PFSK-1 (cell line): ENCODE data around the gene SLC13A3.

ENCODE experiments used
- REST ChIP-seq, 2 experiments: IDR thresholded peaks; 2 replicates each; pipeline versions ENCODE4 v1.6.1 to v1.8.0; 2011 to 2012; ENCODE audit warnings: low read depth in 2 of 2, low read length in 2 of 2, control low read depth in 1 of 2, inconsistent platforms in 1 of 2, mild to moderate bottlenecking in 1 of 2, moderate library complexity in 1 of 2; ENCODE audit not compliant: insufficient read depth in 1 of 2
- TAF1 ChIP-seq: IDR thresholded peaks from 2 replicates; pipeline ENCODE4 v1.6.1; 2012; ENCODE audit warnings: low read length, control low read depth, borderline replicate concordance; ENCODE audit not compliant: insufficient read depth

GRCh38 chr20:46572153-46572552, 79.1 kb downstream of the SLC13A3 start:
- no peak for TF ChIP-seq TAF1
- no peak for TF ChIP-seq REST (IDR thresholded peaks at IDR 0.05; ENCODE audit: insufficient read depth in 1 of 2, low read depth in 2 of 2, low read length in 2 of 2)
